GM18526 (cell line): ENCODE measurements around the gene PALD1.

Experiments
- POLR2A ChIP-seq: IDR thresholded peaks from 3 replicates; pipeline ENCODE4 v1.6.1; 2011; ENCODE audit not compliant: insufficient read length; ENCODE audit errors: extremely low read depth

PALD1 gene

DNA sequence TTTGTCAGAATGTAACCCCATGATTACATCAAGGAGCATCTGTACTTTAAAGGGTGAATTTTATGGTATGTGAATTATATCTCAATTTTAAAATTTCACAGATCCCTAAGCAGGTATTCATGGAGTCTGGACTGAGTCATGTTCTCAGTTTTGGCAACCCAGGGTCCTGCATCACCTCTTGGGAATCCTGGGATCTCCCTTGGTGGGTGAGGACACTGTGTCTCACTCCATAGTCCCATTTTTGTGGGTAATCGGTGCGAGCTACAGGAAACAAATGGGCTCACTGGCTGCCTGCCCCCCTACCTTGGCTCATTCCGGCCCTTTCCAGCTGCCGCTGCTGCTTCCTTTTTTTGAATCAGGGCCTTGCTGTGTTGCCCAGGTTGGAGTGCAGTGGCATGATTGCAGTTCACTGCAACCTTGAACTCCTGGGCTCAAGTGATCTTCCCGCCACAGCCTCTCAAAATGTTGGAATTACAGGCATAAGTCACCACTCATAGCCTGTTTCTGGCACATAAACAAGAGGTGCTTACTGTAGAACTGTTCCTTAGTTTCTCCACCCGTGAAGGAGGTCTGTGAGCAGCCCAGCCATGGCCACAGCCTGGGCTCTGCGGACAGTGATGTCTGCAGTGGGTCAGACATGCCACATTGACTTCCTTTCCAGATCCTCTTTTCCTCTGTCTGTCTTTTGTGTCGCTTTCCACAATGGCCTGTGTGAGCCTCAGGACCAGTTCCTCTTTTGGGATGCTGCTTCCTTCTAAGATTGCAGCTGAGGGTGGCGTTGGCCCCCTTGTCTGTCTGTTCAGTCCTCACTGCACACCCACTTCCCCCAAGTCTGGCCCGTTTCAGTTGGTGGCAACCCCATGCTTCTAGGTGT is 14.5 kb downstream of the PALD1 start:
- no peak for TF ChIP-seq POLR2A

DNA sequence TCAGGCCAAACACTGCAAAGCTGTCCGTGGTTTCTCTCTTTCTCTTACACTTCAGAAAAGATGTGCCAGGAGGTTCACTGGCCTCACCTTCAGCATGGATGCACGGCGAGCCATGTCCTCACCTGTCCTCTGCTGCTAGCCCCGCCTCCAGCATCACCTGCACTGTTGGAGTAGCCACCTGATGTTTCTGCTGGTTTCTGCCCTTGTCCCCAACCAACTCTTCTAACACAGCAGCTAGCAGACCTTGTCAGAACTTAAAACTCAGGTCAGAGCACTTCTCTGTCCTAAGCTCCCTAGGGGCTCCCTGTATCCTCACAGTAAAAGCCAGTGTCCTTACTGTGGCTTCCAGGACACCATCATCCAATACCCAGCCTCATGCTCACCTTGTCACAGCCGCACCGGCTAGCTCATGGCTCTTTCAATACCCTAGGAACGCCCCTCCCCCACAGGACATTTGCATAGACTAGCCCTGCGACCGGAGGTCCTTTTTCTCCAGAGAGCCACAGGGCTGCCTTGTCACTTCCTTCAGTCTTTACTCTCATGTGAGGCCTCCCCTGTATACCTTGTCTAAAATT is 15.2 kb downstream of the PALD1 start:
- peak; percentile 15 for TF ChIP-seq POLR2A

DNA sequence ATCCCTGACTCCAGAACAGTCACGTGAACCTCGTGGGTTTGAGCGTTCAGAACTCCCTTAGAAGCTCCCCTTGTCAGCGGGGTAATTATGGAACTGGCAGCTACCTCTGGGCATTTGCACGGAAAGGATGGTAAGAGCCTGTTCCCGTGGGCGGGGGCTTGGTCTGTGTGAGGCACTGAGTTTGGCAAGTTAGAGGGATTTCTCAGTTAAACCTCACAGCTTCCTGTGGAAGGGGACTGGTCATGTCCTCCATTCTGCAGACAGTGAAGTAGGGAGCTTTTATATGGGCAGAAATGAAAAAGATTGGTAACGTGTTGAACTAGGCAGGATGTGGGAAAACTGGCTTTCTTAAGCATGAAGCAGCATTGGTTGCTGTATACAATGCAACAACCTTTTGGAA is 16.0 kb downstream of the PALD1 start:
- no peak for TF ChIP-seq POLR2A

DNA sequence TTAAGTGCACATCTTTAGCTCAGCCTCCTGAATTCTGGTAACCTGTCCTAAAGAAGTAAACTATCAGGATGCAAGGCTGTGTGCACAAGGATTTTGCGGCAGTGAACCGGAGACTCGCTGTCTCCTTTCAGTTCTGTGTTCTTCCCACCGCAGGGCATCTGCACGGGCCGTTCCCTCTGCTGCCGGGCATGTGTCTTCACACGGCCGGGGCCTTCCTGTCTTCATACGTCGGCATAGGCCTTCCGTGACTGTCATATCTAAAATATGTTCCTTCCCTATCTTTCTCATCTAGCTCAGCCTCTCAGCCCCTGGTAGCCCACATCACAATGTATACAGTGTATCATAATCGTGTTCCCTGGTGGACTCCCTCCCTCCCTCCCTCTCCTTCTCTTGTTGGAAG is 16.4 kb downstream of the PALD1 start:
- TF ChIP-seq POLR2A: no peak

DNA sequence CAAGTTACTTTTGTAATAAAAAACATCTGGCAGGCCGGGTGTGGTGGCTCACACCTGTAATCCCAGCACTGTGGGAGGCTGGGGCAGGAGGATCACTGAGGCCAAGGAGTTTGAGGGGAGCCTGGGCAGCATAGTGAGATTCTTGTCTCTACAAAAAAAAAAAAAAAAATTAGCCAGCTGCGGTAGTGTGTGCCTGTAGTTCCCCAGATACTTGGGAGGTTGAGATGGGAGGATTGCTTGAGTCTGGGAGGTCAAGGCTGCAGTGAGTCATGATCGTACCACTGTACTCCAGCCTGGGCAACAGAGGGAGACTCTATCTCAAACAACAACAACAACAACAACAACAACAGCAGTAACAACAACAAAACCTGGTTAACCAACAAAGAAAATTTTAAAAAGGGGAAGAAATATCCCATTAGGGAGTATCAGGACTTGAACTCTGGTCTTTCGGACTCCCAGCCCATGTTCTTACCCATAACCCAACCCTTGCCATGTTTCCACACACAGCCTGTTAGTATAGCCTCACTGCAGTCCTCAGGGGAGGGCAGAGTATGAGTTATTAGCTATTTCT is 17.2 kb downstream of the PALD1 start:
- no peak for TF ChIP-seq POLR2A

DNA sequence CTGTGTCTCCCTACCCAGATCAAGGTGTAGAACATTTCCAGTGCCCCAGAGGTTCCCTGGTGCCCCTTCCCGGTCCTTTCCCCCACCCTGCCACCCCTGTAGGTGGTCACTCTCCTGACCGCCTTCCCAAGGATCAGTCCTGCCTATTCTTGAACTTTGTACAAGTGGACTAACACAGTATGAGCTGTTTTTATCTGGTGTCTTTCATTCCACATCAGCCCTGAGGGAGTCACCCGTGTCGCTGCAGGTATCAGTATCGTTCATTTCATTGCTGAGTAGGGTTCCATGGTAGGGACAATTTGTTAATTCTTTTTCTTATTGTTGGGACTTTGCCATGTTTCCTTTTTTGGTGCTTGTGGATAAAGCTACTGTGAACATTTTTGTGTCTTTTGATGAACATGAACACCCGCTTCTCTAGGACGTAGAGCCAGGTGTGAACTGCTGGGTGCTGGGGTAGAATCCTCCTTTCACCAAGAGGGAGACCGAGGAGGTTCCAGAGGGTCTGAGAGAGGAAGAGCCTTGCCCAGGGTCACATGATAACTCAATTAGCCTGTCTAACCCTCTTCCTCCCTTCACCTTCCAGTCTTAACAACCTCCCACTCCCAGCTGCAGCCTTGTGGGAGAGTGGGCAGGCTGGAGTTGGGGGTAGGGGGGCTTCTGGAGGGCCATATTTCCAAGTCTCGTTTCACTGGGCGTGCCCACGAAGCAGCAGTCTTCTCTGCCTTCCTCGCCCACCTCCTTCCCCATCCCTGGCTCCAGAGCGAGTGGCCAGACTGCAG is 18.0 kb downstream of the PALD1 start:
- no peak for TF ChIP-seq POLR2A

GRCh38 chr10:70497120-70497545 is 18.6 kb downstream of the PALD1 start:
- TF ChIP-seq POLR2A: no peak

- TF ChIP-seq POLR2A: no peak
Measured at GRCh38 chr10:70498970-70499835, 20.6 kb downstream of the PALD1 start.

DNA sequence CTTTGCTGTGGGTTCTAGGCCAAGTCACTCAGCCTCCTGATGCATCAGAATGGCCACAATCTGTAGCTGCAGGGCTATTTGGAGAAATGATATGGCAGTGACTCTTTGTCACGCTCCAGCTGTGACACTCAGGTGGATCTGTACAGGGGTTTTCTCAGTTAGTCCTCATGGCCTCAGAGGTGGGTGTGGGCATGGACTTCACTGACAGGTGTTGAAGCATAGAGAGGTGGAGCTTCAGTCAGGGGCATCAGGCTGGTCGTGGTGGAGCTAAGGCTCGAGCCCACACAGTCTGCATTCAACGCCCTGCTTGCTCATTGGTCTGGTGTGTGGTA is 21.2 kb downstream of the PALD1 start:
- TF ChIP-seq POLR2A: no peak

DNA sequence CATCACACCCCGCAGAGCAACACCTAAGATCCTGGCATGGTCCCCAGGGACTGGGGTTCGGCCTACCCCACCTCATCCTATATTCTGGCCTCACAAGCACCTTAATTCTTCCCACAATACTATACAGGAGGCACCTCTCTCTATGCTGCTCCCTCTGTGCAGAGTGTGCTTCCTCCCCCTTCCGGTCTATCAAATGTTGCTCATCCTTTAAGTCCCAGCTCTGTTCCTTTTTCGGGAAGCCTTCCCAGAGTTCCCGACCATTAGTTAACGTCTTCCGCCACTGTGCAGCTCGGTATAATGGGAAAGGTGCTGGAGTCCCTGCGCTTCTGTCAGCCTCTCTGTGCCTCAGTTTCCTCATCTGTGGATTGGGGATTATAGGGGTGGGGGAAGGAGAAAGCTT is 21.8 kb downstream of the PALD1 start:
- TF ChIP-seq POLR2A: no peak

DNA sequence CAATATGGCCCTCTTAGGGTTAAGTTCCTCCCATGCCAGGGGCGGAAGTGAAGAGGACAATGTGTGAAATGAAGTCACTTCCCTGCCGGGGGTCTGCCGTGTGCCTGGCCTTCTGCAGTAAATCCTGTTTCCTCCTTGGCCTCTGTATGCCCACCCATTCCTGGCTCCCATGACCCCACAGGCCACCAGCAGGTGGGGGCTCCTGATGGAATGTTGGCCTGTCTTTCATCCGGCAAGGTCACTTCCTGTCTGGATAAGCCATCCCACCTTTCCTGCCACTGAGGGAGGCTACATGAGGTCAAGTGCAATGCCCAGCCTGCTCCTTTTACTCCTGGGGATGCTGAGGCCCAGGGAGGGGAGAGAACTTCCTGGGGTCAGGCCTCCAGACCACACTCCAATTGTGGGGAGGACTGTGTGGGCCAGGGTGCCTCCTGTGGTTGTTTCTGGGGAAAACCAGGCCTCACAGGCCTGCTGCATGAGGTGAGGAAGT is 22.3 kb downstream of the PALD1 start:
- TF ChIP-seq POLR2A: no peak

GRCh38 chr10:70502406-70502805 is 23.8 kb downstream of the PALD1 start:
- TF ChIP-seq POLR2A: no peak

- TF ChIP-seq POLR2A: no peak
Measured at GRCh38 chr10:70503776-70504175, 25.2 kb downstream of the PALD1 start.

- TF ChIP-seq POLR2A: no peak
Measured at GRCh38 chr10:70504521-70505358, 26.2 kb downstream of the PALD1 start.
